ENCODE measurements around the gene CELF1.
"Not testable (repeated sequence)": the region's sequence is repeated elsewhere in the genome, so short reads cannot be mapped to it uniquely, and the experiment has no call there.

The CELF1 gene

DNA sequence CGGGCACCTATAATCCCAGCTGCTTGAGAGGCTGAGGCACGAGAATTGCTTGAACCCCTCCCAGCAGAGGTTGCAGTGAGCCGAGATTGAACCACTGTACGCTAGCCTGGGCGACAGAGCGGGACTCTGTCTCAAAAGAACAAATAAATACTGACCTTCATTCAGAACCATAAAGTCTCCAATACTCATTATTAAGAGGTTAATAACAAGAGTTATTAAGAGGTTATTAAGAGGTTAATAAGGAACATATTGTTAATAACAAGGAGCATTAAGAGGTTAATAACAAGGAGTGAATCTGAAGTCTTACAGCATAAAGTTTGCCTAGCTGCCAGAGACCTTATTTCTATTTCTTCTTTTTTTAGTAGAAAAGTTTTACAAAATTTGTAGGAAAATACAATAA, 7.6 kb downstream of the CELF1 start:
- in situ Hi-C loops (cut with MboI; ENCODE audit: low sequenced_read_pairs): no loop called here

GRCh38 chr11:47541070-47541469, 11.9 kb downstream of the CELF1 start:
- in situ Hi-C loops (cut with MboI; ENCODE audit: low sequenced_read_pairs): no loop called here

DNA sequence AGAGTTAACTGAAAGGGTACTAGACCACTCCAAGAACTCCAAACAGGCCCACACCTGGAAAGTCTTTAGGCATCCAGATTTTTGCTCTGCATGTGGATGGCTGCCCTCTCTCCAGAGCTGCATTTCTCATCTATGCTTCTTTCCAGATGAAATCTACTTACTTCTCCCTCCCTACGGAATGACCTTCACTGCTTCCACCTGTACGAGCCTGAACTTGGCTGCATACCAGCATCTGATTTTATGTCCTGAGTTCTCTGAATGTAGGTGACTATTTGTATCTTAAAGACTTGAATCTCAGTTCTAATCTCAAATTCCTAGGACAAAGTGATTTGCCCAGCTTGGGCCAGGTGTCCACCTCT, 13.3 kb downstream of the CELF1 start:
- in situ Hi-C loops (cut with MboI; ENCODE audit: low sequenced_read_pairs): no loop called here

DNA sequence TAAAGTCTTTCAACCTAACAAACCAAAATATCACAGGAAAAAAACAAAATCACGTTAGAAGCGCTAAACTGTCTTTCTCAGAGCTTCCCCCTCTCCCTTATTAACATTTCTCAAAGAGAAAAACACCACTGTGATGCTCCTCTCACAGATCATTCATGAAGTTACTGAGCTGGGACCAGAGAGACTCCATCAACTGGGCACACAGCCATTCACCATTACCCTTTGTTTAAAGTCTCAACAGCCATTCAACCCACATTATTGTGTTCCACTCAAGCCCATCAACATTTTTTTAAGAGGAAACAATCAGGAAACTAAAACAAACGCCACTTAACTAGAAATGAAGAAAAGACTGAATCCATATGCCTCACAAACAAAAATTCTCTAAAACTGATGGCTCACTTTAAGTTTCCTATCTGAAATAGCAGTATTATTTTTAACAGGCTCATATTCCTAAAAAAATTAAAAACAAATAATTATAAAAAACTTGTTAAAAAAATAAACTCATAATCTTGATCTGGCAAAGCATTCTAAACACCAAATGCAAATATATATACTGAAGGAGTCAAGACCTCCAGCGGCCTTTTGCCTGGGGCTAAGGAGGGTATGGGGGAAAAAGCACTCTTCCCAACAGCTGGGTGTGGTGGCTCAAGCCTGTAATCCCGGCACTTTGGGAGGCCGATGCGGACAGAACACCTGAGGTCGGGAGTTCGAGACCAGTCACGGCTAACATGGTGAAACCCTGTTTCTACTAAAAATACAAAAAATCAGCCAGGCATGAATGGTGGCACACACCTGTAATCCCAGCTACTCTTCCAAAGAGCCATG, 14.0 kb downstream of the CELF1 start:
- in situ Hi-C loops (cut with MboI; ENCODE audit: low sequenced_read_pairs): no loop called here

DNA sequence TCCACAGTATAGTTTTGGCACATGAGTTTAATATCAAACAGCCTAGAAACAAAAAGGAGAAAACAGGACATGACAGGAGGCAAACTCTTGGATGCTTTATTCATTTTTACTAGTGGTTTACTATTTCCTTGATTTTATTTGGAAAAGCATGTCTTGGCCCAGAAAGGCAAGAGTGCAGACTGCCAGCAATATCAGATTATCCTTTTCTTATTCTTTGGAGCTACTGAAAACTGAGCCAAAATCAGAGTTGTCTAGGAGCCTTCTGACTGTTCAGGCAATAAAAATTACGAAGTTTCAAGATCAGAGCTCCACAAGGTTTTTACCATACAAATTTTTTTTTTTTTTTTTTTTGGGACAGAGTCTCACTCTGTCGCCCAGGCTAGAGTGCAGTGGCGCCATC, 16.0 kb downstream of the CELF1 start:
- in situ Hi-C loops (cut with MboI; ENCODE audit: low sequenced_read_pairs): no loop called here

GRCh38 chr11:47534704-47535251, 18.2 kb downstream of the CELF1 start:
- in situ Hi-C loops (cut with MboI; ENCODE audit: low sequenced_read_pairs): no loop called here

GRCh38 chr11:47533690-47534151, 19.2 kb downstream of the CELF1 start:
- in situ Hi-C loops (cut with MboI; ENCODE audit: low sequenced_read_pairs): no loop called here

GRCh38 chr11:47532597-47533213, 20.2 kb downstream of the CELF1 start:
- in situ Hi-C loops (cut with MboI; ENCODE audit: low sequenced_read_pairs): no loop called here

DNA sequence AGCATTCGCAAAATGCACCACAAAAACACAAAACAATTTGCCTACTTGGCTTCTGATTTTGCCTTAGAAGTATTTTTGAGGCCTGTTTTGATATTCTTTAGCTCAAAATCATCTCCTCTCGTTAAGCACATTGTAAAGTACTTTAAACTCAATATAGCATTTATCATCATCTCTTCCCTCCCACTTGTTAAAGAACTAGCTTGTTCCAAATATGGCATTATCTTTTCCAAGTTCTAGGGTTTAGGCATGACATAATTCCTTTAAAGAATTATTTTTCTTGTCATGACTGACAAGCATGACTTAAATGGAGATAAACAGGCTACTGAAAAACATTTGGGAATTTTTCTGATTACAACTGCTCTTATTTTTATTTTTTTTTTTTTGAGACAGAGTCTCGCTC, 21.3 kb downstream of the CELF1 start:
- in situ Hi-C loops (cut with MboI; ENCODE audit: low sequenced_read_pairs): no loop called here

GRCh38 chr11:47530721-47531120, 22.2 kb downstream of the CELF1 start:
- in situ Hi-C loops (cut with MboI; ENCODE audit: low sequenced_read_pairs): not testable (repeated sequence)

DNA sequence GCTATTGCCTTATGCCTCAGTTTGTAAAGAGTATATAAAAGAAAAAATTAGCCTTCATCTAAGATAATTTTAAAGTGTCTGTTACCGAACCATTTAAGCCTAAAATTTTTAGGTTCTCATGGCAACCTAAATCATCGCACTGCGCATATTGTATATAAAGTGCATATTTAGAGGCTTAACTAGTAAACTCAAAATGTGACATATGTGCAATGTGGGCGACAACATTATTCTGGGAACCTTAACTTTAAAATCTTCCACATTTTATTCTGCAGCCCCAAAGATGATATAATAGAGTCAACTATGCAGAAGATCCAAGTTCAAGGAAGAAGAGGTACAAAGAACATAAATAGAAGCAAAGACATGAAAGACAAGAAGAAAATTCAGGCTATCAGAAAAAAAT, 23.0 kb downstream of the CELF1 start:
- in situ Hi-C loops (cut with MboI; ENCODE audit: low sequenced_read_pairs): no loop called here

DNA sequence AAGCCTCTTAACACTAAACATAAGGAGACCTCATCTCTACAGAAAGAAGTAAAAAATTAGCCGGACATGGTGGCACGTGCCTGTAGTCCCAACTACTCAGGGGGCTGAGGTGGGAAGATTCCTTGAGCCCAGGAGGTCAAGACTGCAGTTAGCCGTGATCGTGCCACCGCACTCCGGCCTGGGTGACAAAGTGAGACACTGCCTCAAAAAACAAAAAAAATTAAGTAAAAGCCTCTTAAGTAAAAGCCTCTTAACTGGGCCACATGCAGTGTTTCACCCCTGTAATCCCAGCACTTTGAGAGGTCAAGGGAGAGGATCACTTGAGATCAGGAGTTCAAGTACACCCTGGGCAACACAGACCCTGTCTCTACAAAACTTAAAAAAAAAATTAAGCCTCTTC, 25.7 kb downstream of the CELF1 start:
- in situ Hi-C loops (cut with MboI; ENCODE audit: low sequenced_read_pairs): no loop called here

GRCh38 chr11:47526032-47526431, 26.9 kb downstream of the CELF1 start:
- in situ Hi-C loops (cut with MboI; ENCODE audit: low sequenced_read_pairs): not testable (repeated sequence)

GRCh38 chr11:47524291-47524874, 28.5 kb downstream of the CELF1 start:
- in situ Hi-C loops (cut with MboI; ENCODE audit: low sequenced_read_pairs): no loop called here

GRCh38 chr11:47523490-47524225, 29.3 kb downstream of the CELF1 start:
- in situ Hi-C loops (cut with MboI; ENCODE audit: low sequenced_read_pairs): no loop called here

DNA sequence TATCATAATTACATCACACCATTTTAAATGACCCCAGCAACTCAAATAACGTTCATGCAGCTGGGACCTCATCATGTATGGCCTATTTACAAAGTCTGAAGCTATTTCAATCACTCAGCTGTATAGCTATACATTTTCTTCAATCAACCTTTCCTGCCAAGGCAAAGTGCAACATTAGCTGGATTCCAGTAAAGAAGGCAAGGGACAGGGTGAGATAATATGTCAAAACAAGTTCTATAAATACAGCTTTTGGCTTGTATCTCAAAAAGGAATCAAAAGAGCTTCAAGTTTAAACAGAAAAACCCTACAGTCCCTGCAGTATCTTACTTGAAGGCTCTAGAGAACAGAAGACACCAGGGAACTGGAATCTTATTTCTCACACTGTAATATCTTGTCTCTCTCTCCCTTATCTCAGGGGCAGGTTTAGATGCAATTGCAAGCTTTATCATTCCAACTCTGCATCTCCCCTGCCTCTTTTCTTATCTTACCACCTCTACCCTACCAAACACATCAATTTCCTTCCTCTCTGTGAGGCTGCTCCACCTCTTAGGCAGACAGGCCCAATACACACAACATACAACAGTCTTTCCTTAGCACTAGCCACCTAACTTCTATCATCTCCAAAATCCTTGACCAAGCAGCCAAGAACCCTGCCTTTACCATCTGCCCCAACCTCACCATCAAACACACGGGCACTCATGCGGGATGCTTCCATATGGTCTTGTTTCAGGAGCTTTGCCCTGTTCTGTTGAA, 34.5 kb downstream of the CELF1 start:
- in situ Hi-C loops (cut with MboI; ENCODE audit: low sequenced_read_pairs): no loop called here

DNA sequence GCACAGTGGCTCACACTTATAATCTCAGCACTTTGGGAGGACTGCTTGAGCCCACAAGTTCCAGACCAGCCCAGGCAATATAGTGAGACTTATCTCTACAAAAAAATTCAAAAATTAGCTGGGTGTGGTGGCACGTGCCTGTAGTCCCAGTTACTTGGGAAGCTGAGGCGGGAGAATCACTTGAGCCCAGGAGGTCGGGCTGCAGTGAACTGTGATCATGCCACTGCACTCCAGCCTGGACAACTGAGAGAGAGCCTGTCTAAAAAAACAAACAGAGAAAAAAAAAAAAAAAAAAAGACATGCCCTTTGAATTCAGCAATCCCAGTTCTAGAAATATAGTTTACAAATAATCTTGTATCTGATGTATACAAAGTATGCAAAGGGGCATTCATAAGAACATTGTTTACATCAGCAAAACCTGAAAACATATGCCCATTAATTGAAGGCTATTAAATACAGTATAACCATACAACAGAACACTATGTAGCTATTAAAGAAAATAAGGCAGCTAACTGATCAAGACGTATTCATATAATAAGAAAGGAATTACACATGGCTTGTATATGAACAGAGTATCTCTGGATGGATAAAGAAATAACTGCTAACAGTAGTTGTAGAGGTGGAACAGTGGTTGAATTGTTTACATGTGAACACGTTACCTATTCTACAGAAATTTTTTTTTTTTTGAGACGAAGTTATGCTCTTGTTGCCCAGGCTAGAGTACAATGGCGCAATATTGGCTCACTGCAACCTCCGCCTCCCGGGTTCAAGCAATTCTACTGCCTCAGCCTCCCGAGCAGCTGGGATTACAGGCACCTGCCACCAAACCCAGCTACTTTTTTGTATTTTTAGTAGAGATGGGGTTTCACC, 35.7 kb downstream of the CELF1 start:
- in situ Hi-C loops (cut with MboI; ENCODE audit: low sequenced_read_pairs): no loop called here

GRCh38 chr11:47516155-47516554, 36.8 kb downstream of the CELF1 start:
- in situ Hi-C loops (cut with MboI; ENCODE audit: low sequenced_read_pairs): no loop called here

DNA sequence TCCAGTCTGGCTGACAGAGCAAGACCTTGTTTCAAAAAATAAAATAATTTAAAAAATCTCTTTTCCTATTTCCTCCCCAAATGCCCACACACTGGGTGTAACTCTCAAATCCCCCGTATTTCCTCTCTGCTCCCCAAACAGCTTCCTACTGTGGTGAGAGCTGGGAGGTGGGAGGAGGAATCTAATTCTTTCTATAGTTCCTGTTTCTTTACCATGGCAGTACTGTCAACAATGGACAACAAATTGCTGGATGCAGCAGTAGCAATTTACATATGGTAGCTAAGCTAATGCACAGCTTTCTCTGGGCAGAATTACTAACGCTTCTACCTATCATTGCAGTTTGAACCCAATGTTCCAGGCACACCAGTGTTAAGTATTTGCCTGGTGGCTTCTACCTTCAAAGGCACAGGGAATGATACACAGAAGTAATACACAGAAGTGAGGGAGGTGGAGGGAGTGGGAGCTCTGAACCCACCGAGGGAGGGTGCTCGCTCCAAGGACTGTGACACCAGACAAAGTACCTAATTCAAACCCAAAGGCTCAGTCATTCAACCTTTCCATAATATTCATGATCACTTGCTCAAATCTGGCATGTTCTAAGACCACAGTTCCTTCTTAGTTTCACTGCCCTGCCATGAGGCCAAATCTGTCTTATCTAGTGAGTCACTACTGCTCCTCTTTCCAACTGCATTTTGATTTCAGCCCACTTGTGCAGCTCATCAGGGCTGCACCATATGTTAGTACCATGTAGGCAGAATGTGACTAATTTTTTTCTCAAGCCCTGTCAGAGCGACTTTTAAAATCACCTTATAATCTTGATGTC, 37.9 kb downstream of the CELF1 start:
- in situ Hi-C loops (cut with MboI; ENCODE audit: low sequenced_read_pairs): no loop called here

Measured in HL-60/S4 treated with phorbol 12-myristate 13-acetate at 8.2 ng/mL for 4 days and 3 days (cell line).